Renal cortical epithelial cell (primary cell): ENCODE data around the gene MYO7B. TPM values are rescaled to one million over a fixed set of nuclear protein-coding genes. Genes with fewer than 3 reads are reported as not detected.

Experiments used
- DNase-seq: peaks from one replicate; pipeline ENCODE4 v3.0.0-alpha.2; 2011; ENCODE audit warnings: low read depth
- total RNA-seq: library from RNA; depleted of rRNA; stranded (reverse); fragments of >200 nt; gene quantifications from 2 replicates; pipeline ENCODE4 v1.2.3, GENCODE V29; 2014

Gene MYO7B
- total RNA-seq, 1 donor from 2014 or later = 0.25 TPM

GRCh38 chr2:127588241-127588640, 52.8 kb downstream of the MYO7B start:
- DNase-seq = no peak

DNA sequence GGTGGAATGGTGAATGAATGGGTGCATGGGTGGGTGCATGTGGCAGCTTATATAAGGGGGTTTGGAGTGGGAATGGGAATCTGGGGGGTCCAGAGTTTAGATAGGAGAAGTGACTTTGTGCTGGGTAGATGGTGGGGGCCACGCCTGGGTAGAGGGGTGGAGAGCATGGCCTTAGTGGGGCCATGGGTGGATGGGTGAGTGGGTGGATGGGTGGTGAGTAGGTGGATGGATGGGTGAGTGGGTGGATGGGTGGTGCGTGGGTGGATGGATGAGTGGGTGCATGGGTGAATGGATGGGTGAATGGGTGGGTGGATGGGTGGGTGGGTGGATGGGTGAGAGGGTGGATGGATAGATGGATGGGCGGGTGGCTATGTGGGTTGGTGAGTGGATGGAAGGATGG, 53.9 kb downstream of the MYO7B start:
- DNase-seq = no peak

- no peak for DNase-seq
Observed at GRCh38 chr2:127589841-127590240, 54.4 kb downstream of the MYO7B start.

DNA sequence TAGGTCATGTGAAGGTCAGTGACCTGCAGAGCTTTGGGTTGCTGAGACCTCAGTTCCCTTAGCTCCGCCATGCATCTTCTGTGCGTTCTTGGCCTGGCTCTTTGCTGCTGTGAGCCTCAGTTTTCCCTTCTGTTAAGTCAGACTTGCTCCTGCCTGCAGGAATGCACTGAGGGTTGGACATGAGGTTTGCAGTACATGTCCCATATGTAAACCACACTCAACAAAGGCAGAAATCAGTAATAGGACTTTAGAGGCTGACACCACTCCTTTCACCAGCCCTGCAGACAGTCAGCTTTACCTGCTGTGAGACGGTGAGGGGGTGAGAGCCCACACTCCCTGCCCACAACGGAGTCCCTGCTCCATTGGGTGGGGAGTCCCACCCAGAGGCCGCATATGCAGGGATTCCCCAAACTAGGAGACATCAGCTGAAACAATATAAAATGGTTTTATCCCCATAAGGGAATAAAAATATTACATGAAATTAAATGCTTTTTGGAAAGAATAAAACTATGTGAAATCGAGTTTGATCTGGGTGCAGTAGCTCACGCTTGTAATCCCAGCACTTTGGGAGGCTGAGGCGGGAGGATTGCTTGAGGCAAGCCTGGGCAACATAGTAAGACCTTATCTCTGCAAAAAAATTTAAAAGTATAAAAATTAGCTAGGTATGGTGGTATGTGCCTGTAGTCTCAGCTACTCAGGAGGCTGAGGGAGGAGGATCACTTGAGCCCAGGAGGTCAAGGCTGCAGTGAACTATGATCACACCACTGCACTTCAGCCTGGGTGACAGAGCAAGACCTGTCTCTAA, 55.1 kb downstream of the MYO7B start:
- DNase-seq = no peak

DNA sequence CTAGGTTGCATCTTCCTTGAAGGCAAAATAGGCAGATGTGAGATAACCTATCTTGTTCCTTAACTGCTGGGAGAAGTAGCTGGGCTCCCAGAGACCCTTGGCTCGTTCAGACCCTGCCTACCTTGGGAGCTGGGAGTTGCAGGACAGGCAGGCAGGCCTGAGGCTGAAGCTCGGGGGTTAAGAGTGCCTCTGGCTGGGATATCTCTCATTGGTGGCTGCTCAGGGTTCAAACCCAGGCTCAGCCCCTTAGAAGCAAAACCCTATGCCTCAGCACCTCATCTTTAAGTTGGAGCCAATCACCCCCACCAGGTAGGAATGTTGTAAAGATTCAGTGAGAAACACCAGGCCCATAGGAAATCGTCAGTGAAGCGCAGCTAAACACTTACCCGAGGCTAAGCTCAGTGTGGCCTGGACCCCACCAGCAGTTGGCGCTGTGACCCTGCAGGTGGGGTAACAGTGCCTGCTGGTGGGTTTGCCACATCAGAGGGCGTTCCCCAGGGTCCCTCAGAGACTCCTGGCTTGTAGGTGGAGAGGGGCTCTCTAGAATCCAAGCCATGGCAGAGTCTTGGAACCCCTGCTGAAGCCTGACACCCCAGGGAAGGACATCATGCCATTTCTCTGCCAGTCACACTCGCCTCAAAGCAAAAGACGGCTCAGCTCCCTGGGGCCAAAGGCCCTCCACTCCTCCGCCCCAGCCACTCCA, 55.9 kb downstream of the MYO7B start:
- DNase-seq = peak; percentile 25

DNA sequence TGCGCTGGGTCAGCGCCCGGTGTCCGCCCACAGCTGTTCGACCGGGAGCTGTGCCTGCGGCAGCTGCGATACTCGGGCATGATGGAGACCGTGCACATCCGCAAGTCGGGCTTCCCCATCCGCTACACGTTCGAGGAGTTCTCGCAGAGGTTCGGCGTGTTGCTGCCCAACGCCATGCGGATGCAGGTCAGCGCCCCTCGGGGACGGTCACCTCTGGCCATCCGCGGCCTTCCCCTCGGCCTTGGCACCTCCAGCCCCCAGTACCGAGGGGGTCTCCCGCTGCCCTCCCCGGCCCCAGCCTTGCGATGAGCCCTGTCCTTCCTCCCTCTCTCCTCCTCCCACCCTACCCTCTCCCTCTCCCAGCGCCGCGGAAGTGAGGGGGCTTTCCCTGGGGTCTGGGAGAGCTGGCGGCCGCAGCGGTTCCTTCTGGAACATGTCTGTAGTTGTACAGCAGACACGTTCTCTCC, 57.3 kb downstream of the MYO7B start:
- no peak for DNase-seq

GRCh38 chr2:127593228-127594115, 58.0 kb downstream of the MYO7B start:
- no peak for DNase-seq

GRCh38 chr2:127594116-127594591, 58.7 kb downstream of the MYO7B start:
- no peak for DNase-seq

GRCh38 chr2:127596311-127597045, 61.0 kb downstream of the MYO7B start:
- DNase-seq = no peak

DNA sequence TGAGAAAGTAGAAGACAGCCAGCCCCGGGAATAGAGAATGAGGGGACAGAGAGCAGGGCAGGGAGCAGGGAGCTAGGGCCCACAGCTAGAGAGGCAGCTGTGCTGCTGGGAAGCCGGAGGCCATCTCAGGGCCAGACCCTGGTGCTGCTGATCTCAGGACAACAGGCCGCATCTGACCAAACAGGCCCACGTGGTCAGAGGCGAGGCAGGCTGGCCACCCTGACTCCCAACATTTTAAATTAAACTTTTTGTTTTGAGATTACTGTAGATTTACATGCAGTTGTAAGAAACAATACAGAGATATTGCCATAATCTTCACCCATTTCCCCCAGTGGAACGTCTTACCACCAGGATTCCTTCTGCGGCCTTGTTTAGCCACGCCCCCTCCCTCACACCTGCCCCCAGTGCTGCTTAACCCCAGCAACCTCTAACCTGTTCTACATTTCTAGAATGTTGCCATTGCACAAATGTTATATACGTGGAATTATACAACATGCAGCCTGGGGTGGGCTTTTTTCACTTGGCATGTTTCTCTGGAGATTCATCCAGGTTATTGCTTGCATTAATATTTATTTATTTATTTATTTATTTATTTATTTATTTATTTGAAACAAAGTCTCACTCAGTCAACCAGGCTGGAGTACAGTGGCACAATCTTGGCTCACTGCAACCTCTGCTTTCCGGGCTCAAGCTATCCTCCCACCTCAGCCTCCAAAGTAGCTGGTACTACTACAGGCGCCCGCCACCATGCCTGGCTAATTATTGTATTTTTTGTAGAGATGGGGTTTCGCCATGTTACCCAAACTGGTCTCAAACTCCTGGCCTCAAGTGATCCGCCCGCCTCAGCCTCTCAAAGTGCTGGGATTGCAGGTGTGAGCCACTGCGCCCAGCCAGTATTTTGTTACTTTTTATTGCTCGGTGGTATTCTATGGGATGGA, 61.8 kb downstream of the MYO7B start:
- DNase-seq = no peak

DNA sequence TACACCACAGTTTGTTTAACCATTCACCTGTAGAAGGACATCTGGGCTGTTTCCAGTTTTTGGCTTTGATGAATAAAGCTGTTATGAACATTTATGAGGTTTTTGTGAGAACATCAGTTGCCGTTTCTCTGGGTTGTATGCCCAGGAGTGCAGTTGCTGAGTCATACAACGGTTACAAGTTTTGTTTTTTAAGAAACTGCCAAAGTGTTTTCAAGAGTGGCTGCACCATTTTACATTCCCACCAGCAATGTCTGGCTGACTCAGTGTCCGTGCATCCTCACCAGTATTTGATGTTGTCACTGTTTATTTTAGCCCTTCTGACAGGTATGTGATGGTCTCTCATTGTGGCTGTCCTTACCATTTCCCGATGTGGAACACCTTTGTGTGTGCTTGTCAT, 62.5 kb downstream of the MYO7B start:
- no peak for DNase-seq

DNA sequence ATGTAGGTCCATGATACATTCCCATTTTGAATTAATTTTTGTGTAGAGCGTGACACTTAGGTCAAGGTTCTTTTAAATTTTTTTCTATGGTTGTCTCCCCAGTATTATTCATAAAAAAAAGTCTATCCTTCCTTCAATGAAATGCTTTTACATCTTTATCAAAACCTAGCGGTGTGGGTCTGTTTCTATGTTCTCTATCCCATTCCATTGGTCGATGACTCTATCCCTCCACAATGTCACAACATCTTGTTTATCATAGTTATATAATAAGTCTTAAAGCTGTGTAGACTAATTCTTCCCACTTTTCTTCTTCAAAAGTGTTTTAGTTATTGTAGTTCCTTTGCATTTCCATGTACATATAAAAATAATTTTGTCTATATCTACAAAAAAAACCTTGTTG, 63.2 kb downstream of the MYO7B start:
- no peak for DNase-seq

GRCh38 chr2:127599211-127599610, 63.7 kb downstream of the MYO7B start:
- no peak for DNase-seq

GRCh38 chr2:127604986-127605385, 69.5 kb downstream of the MYO7B start:
- no peak for DNase-seq

GRCh38 chr2:127605691-127606263, 70.3 kb downstream of the MYO7B start:
- DNase-seq = no peak

DNA sequence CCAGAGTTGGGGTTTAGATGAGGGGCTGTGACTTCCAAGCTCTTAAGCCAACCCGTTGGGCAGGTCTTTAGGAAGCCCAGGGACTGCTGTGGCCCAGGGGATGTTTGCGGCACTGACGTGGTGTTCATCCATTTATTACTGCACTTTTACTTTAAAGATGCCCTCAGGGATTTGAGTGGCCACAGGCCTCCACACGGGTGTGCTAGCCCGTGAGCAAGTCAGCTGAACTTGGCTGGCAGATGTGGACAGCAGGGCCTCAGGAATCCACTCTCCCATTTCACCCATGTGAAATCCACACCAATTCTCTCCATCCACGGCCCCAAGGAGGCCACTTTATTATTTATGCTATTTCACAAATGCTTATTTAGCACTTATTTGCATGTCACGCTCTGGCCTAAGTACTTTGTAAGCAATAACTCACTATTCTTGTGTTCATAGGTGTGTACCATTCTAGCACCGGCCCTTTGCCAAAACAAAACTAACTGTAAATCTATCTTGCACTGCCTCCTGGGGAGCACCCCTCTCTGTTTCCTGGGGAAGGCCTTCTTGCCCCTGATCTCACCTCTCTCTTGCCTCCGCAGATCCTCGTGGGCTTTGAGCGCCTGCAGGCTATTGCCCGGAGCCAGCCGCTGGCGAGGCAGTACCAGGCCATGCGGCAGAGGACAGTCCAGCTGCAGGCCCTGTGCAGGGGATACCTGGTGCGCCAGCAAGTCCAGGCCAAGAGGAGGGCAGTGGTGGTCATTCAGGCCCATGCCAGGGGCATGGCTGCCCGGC, 71.3 kb downstream of the MYO7B start:
- DNase-seq = no peak

GRCh38 chr2:127607399-127607908, 72.0 kb downstream of the MYO7B start:
- DNase-seq = no peak

DNA sequence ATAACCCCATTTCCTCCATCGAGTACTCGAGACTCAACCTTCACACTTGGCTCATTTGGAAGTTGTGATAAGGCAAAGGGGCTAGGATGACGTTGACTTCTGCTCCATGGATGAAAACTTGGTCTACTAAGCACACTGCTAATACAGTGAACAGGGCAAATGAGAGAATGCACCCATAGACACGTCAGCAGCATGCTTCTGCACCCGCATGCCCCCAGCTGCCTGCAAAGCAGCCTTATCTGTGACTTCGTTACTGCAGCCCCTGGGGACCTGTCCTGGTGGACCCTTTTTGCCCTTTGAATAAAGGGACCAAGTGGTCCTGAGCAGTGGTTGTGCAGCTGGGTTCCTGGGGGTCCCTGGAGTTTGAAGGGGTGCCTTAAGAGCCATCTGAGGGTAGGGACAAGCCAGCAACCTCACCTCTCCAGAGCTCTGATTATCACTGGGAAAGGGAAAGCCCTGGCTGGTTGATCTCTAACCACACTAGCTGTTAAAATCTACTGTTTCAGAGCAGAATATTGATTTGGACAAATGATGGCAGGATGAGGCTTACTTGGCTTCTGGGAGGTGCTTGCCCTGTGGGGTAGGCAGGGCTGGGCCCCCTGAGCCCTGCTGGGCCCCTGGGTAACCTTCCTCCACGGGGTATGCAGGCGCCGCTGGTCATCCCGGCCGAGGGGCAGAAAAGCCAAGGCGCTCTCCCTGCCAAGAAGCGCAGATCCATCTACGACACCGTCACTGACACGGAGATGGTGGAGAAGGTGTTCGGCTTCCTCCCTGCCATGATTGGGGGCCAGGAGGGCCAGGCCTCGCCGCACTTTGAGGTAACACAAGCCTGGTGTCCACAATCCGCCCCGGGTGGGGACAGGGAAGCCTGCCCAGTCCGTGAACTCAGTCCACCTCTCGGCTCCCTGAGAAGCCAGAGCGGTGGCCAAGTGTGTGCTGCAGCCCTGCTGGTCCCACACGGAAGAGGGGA, 72.9 kb downstream of the MYO7B start:
- DNase-seq = no peak
